Measurements from ENCODE around the gene MXI1. TPM values are rescaled to one million over a fixed set of nuclear protein-coding genes. Genes with fewer than 3 reads are reported as not detected.

MXI1 gene
- total RNA-seq, 2 donors from 2014 or later = 31.3 to 55.4 TPM

GRCh38 chr10:110300486-110300986 is 93.1 kb downstream of the MXI1 start:
- Mint-ChIP-seq H3K27ac (no peak overlapping the region), H3K4me1 (peaks cover 31% of the 10 kb centered on the region), H3K27me3 (ENCODE audit: insufficient read depth) (no peaks in the 10 kb centered on the region), H3K9me3 (no peaks in the 10 kb centered on the region), H3K36me3 (ENCODE audit: low read depth) (peaks cover 67% of the 10 kb centered on the region), H3K4me3 (no peak overlapping the region)
- Histone ChIP-seq H3K4me3 (ENCODE audit: low read length) (peak overlapping the region; percentile 99), H3K36me3 (ENCODE audit: control insufficient read depth, insufficient read depth, low read length) (peaks cover 79% of the 10 kb centered on the region), H3K27me3 (ENCODE audit: control insufficient read depth, insufficient read depth, low read length, poor library complexity, severe bottlenecking) (no peaks in the 10 kb centered on the region), H3K9me3 (ENCODE audit: control insufficient read depth, low read length) (no peaks in the 10 kb centered on the region), H3K4me1 (ENCODE audit: control insufficient read depth, insufficient read depth, low read length) (peaks cover 18% of the 10 kb centered on the region), H3K27ac (ENCODE audit: low read depth, low read length) (no peak overlapping the region), H3K9ac (ENCODE audit: extremely low read depth, low read length, poor library complexity, severe bottlenecking) (no peak overlapping the region)
- no peak for DNase-seq
- TF ChIP-seq, protein P1, sequence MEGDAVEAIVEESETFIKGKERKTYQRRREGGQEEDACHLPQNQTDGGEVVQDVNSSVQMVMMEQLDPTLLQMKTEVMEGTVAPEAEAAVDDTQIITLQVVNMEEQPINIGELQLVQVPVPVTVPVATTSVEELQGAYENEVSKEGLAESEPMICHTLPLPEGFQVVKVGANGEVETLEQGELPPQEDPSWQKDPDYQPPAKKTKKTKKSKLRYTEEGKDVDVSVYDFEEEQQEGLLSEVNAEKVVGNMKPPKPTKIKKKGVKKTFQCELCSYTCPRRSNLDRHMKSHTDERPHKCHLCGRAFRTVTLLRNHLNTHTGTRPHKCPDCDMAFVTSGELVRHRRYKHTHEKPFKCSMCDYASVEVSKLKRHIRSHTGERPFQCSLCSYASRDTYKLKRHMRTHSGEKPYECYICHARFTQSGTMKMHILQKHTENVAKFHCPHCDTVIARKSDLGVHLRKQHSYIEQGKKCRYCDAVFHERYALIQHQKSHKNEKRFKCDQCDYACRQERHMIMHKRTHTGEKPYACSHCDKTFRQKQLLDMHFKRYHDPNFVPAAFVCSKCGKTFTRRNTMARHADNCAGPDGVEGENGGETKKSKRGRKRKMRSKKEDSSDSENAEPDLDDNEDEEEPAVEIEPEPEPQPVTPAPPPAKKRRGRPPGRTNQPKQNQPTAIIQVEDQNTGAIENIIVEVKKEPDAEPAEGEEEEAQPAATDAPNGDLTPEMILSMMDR (conservative IDR thresholded peaks at IDR 0.05) = no peak
- 95 to 100% methylated on average over 4 to 5 of the region's 5 CpGs for WGBS, 2 experiments (ENCODE audit: insufficient coverage in 1 of 2, insufficient read length in 1 of 2)

DNA sequence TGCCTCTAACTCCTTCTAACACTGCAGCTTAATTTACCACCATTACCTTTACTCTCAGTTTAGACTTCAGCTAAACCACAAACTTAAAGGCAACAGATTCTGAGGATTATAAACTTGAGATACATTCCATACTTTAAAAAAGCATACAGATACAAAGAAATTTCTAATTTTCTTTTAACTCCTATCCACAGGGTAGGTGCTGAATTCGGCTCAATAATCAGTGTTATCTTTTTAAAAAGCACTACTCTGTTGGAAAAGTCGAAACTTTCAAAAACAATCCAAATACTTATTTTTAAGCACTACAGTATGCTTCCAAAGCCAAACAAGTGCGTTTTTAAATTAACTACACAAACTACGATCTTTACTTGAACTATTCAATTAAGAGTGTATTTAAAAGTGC is 96.3 kb downstream of the MXI1 start:
- DNase-seq = no peak
- no peaks in the 10 kb centered on the region for H3K9me3 Mint-ChIP-seq
- no peaks in the 10 kb centered on the region for H3K27me3 Mint-ChIP-seq (ENCODE audit: insufficient read depth)
- peak overlapping the region; percentile 94 for H3K9ac ChIP-seq (ENCODE audit: extremely low read depth, low read length, poor library complexity, severe bottlenecking)
- no peaks in the 10 kb centered on the region for H3K27me3 ChIP-seq (ENCODE audit: control insufficient read depth, insufficient read depth, low read length, poor library complexity, severe bottlenecking)
- WGBS, 2 experiments (ENCODE audit: insufficient coverage in 1 of 2, insufficient read length in 1 of 2) = 7 to 18% methylated on average over 4 of the region's 4 CpGs
- peak overlapping the region; percentile 96 for H3K27ac Mint-ChIP-seq
- TF ChIP-seq, protein P1 (conservative IDR thresholded peaks at IDR 0.05) = no peak
- H3K4me3 ChIP-seq (ENCODE audit: low read length) = peak overlapping the region; percentile 99
- H3K9me3 ChIP-seq (ENCODE audit: control insufficient read depth, low read length) = no peaks in the 10 kb centered on the region
- H3K4me1 Mint-ChIP-seq = peaks cover 35% of the 10 kb centered on the region
- H3K36me3 Mint-ChIP-seq (ENCODE audit: low read depth) = peaks cover 39% of the 10 kb centered on the region
- H3K36me3 ChIP-seq (ENCODE audit: control insufficient read depth, insufficient read depth, low read length) = peaks cover 49% of the 10 kb centered on the region
- peak overlapping the region; percentile 89 for H3K4me3 Mint-ChIP-seq
- peaks cover 16% of the 10 kb centered on the region for H3K4me1 ChIP-seq (ENCODE audit: control insufficient read depth, insufficient read depth, low read length)
- no peak overlapping the region for H3K27ac ChIP-seq (ENCODE audit: low read depth, low read length)

DNA sequence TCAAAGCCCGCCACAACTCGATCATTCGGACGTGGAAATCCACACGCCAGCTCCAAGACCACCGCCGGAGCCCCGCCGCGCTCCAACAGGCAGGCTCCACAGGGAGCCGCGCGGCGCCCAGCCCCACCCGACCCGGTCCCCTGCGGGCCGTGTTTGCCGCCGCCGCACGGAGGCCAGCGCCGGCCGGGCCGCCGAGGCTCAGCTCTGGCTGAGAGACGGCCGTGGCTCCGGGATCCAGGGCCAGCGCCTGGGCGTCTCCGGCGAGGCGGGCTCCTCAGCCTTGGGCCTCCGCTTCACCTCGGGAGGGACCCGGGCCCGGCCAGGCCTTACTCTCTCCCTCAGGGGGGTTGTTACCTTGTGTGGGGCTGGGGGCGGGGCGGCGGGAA is 97.0 kb downstream of the MXI1 start:
- Histone ChIP-seq H3K27me3 (ENCODE audit: control insufficient read depth, insufficient read depth, low read length, poor library complexity, severe bottlenecking) (no peaks in the 10 kb centered on the region), H3K4me1 (ENCODE audit: control insufficient read depth, insufficient read depth, low read length) (peaks cover 16% of the 10 kb centered on the region), H3K36me3 (ENCODE audit: control insufficient read depth, insufficient read depth, low read length) (peaks cover 42% of the 10 kb centered on the region), H3K9ac (ENCODE audit: extremely low read depth, low read length, poor library complexity, severe bottlenecking) (peak overlapping the region; percentile 94), H3K4me3 (ENCODE audit: low read length) (peak overlapping the region; percentile 99), H3K27ac (ENCODE audit: low read depth, low read length) (peak overlapping the region; percentile 88), H3K9me3 (ENCODE audit: control insufficient read depth, low read length) (no peaks in the 10 kb centered on the region)
- TF ChIP-seq, protein P1 (conservative IDR thresholded peaks at IDR 0.05) = no peak
- peak overlapping the region; percentile 98 for H3K27ac Mint-ChIP-seq
- DNase-seq = no peak
- no peaks in the 10 kb centered on the region for H3K9me3 Mint-ChIP-seq
- peak overlapping the region; percentile 89 for H3K4me3 Mint-ChIP-seq
- WGBS, 2 experiments (ENCODE audit: insufficient coverage in 1 of 2, insufficient read length in 1 of 2) = 0% methylated on average over 42 of the region's 42 CpGs; no CpG with 5 or more reads in 1 of the 2 experiments
- peaks cover 35% of the 10 kb centered on the region for H3K4me1 Mint-ChIP-seq
- H3K36me3 Mint-ChIP-seq (ENCODE audit: low read depth) = peaks cover 32% of the 10 kb centered on the region
- no peaks in the 10 kb centered on the region for H3K27me3 Mint-ChIP-seq (ENCODE audit: insufficient read depth)
